HepG2 (cell line): ENCODE data around the gene PHACTR1. TPM values are rescaled to one million over a fixed set of nuclear protein-coding genes. Genes with fewer than 3 reads are reported as not detected.

Experiments
- BHLHE40 ChIP-seq: IDR thresholded peaks from 2 replicates; pipeline ENCODE4 v1.6.1; 2011; ENCODE audit warnings: low read length, improper control_type of control experiment
- CREM ChIP-seq, 2 experiments: sonication (generic) in 1 of 2; formaldehyde crosslinking in 1 of 2; IDR thresholded peaks; 2 replicates each; pipeline versions ENCODE4 v1.4.0 to v1.6.1; 2016 to 2020; ENCODE audit warnings: antibody characterized with exemption in 1 of 2, mild to moderate bottlenecking in 1 of 2, missing genetic modification reagents in 1 of 2
- FOXA1 ChIP-seq, 2 experiments: fragments of 450-650 bp in 1 of 2; sonication (generic) in 1 of 2; formaldehyde crosslinking in 1 of 2; IDR thresholded peaks; 2 replicates each; pipeline versions ENCODE4 v1.4.0 to v1.6.1; 2016 to 2020; ENCODE audit warnings: missing genetic modification reagents in 1 of 2
- HMG20A ChIP-seq: IDR thresholded peaks from 2 replicates; pipeline ENCODE4 v1.6.1; 2016; ENCODE audit warnings: borderline replicate concordance
- ISL2 ChIP-seq: sonication (generic); formaldehyde crosslinking; IDR thresholded peaks from 2 replicates; pipeline ENCODE4 v1.5.0; 2020; ENCODE audit warnings: missing genetic modification reagents
- KDM1A ChIP-seq: IDR thresholded peaks from 2 replicates; pipeline ENCODE4 v1.6.1; 2016; ENCODE audit warnings: missing compliant biosample characterization
- MIER2 ChIP-seq: IDR thresholded peaks from 2 replicates; pipeline ENCODE4 v1.6.1; 2016; ENCODE audit warnings: missing biosample characterization, missing genetic modification reagents
- MXI1 ChIP-seq: IDR thresholded peaks from 3 replicates; pipeline ENCODE4 v1.6.1; 2012; ENCODE audit warnings: low read depth, low read length, inconsistent platforms, borderline replicate concordance
- MYNN ChIP-seq: sonication (generic); formaldehyde crosslinking; IDR thresholded peaks from 2 replicates; pipeline ENCODE4 v1.4.0; 2020; ENCODE audit warnings: mild to moderate bottlenecking, low read depth, missing genetic modification reagents
- NAIF1 ChIP-seq: sonication (generic); formaldehyde crosslinking; IDR thresholded peaks from 2 replicates; pipeline ENCODE4 v1.5.0; 2020; ENCODE audit warnings: mild to moderate bottlenecking, missing genetic modification reagents, borderline replicate concordance
- NBN ChIP-seq: fragments of 450-650 bp; conservative IDR thresholded peaks from 2 replicates; pipeline ENCODE4 v1.6.1; 2017
- NFIB ChIP-seq: sonication (generic); formaldehyde crosslinking; IDR thresholded peaks from 2 replicates; pipeline ENCODE4 v1.9.0; 2021; ENCODE audit warnings: missing genetic modification reagents, mild to moderate bottlenecking, borderline replicate concordance
- PBX3 ChIP-seq: sonication (generic); formaldehyde crosslinking; IDR thresholded peaks from 2 replicates; pipeline ENCODE4 v1.8.1; 2023; ENCODE audit warnings: missing genetic modification reagents, inconsistent platforms, borderline replicate concordance
- PRMT3 ChIP-seq: sonication (generic); formaldehyde crosslinking; IDR thresholded peaks from 2 replicates; pipeline ENCODE4 v1.8.1; 2022; ENCODE audit warnings: low read depth, mild to moderate bottlenecking, moderate library complexity, missing genetic modification reagents, borderline replicate concordance
- SRY ChIP-seq: sonication (generic); formaldehyde crosslinking; IDR thresholded peaks from 2 replicates; pipeline ENCODE4 v1.8.0; 2022; ENCODE audit warnings: mild to moderate bottlenecking, missing genetic modification reagents
- TCF7 ChIP-seq: sonication (generic); IDR thresholded peaks from 2 replicates; pipeline ENCODE4 v1.6.1; 2016; ENCODE audit warnings: antibody characterized with exemption, low read depth
- TFDP1 ChIP-seq: IDR thresholded peaks from 2 replicates; pipeline ENCODE4 v1.6.1; 2016; ENCODE audit warnings: missing compliant biosample characterization, missing genetic modification reagents, borderline replicate concordance
- THAP9 ChIP-seq: sonication (generic); formaldehyde crosslinking; IDR thresholded peaks from 2 replicates; pipeline ENCODE4; 2020; ENCODE audit warnings: missing genetic modification reagents, mild to moderate bottlenecking, borderline replicate concordance
- THYN1 ChIP-seq: sonication (generic); formaldehyde crosslinking; IDR thresholded peaks from 2 replicates; pipeline ENCODE4 v1.8.1; 2023; ENCODE audit warnings: low read depth, mild to moderate bottlenecking, moderate library complexity, missing genetic modification reagents, borderline replicate concordance
- ZNF207 ChIP-seq: fragments of 450-650 bp; IDR thresholded peaks from 2 replicates; pipeline ENCODE4 v1.6.1; 2016; ENCODE audit warnings: antibody characterized with exemption, borderline replicate concordance
- ZNF33B ChIP-seq: sonication (generic); formaldehyde crosslinking; IDR thresholded peaks from 2 replicates; pipeline ENCODE4 v1.5.1; 2020; ENCODE audit warnings: mild to moderate bottlenecking, missing genetic modification reagents
- ZNF639 ChIP-seq: conservative IDR thresholded peaks from 2 replicates; pipeline ENCODE4 v1.6.1; 2018; ENCODE audit warnings: missing genetic modification reagents
- ZNF724P ChIP-seq: sonication (generic); formaldehyde crosslinking; IDR thresholded peaks from 2 replicates; pipeline ENCODE4 v1.8.0; 2022; ENCODE audit warnings: missing genetic modification reagents, borderline replicate concordance
- ZNF891 ChIP-seq: sonication (generic); formaldehyde crosslinking; IDR thresholded peaks from 2 replicates; pipeline ENCODE4 v1.5.0; 2020; ENCODE audit warnings: mild to moderate bottlenecking, missing genetic modification reagents
- polyA plus RNA-seq, 8 experiments: library from polyadenylated mRNA; depleted of rRNA in 3 of 8; stranded (reverse) in 7 of 8; unstranded in 1 of 8; fragments of >200 nt; fragmentation: Illumina TruSeq in 4 of 8; extraction: Trizol in 4 of 8; gene quantifications; 2 replicates each; pipeline versions ENCODE4 v1.2.1 to v1.2.3, GENCODE V29; 2011 to 2016; ENCODE audit warnings: low read depth in 4 of 8, missing spikeins in 1 of 8, mixed read lengths in 1 of 8; ENCODE audit not compliant: insufficient read depth in 1 of 8
- total RNA-seq, 5 experiments: library from RNA; depleted of rRNA; stranded (reverse); fragments of >200 nt; fragmentation: Illumina TruSeq; extraction: Trizol; gene quantifications; 2 replicates each; pipeline ENCODE4 v1.2.3, GENCODE V29; 2016; ENCODE audit warnings: low read depth in 1 of 5

Gene PHACTR1
- total and polyA plus RNA-seq, 2 of the 13 experiments (the other 11 are each of a cell fraction or from before 2014, with no cell fraction given), result 0.09 TPM; not detected in 1

- no peak for TF ChIP-seq PRMT3 (CRISPR knock-in tag)
- no peak for TF ChIP-seq PBX3 (CRISPR knock-in tag)
- no peak for TF ChIP-seq NBN
- no peak for TF ChIP-seq TFDP1 (CRISPR knock-in tag)
- TF ChIP-seq MIER2 (CRISPR knock-in tag), result no peak
- no peak for TF ChIP-seq THYN1 (CRISPR knock-in tag)
- no peak for TF ChIP-seq MYNN
- peak; percentile 63; the same call in 1 of the 2 replicates for TF ChIP-seq HMG20A (CRISPR knock-in tag)
- no peak for TF ChIP-seq ZNF207
- TF ChIP-seq TCF7, result no peak
- TF ChIP-seq ZNF724P (CRISPR knock-in tag), result no peak
- peak; percentile 68 for TF ChIP-seq CREM (IDR thresholded peaks at IDR 0.05)
- no peak for TF ChIP-seq CREM (CRISPR knock-in tag; IDR thresholded peaks at IDR 0.05)
- no peak for TF ChIP-seq FOXA1 (IDR thresholded peaks at IDR 0.05)
- TF ChIP-seq FOXA1 (CRISPR knock-in tag; IDR thresholded peaks at IDR 0.05), result peak; percentile 90
- TF ChIP-seq THAP9, result no peak
- TF ChIP-seq ISL2, result peak; percentile 68; the same call in 1 of the 2 replicates
- no peak for TF ChIP-seq ZNF639
- TF ChIP-seq NAIF1 (CRISPR knock-in tag), result no peak
- no peak; the same call in 2 of the 3 replicates for TF ChIP-seq MXI1
- TF ChIP-seq KDM1A (CRISPR knock-in tag), result no peak
- no peak for TF ChIP-seq ZNF33B (CRISPR knock-in tag)
- TF ChIP-seq BHLHE40, result no peak
- TF ChIP-seq ZNF891 (CRISPR knock-in tag), result no peak
- no peak for TF ChIP-seq SRY (CRISPR knock-in tag)
- TF ChIP-seq NFIB, result no peak
Observed at GRCh38 chr6:13302751-13303667, 586.4 kb downstream of the PHACTR1 start (continued).
